ENCODE results near the gene KCTD19.

Gene KCTD19

GRCh38 chr16:67254801-67255552 is 71.6 kb downstream of the KCTD19 start:
- no peaks in the 10 kb centered on the region for H3K36me3 ChIP-seq (ENCODE audit: control insufficient read depth in 5 of 5, insufficient read depth in 5 of 5, low read length in 5 of 5)
- no peaks in the 10 kb centered on the region for H3K9me3 ChIP-seq (ENCODE audit: control insufficient read depth in 5 of 5, low read length in 5 of 5)
- peaks cover 2 to 13% (median 6%) of the 10 kb centered on the region in 5 donors for H3K4me1 ChIP-seq (ENCODE audit: control insufficient read depth in 5 of 5, insufficient read depth in 5 of 5, low read length in 5 of 5)
- peak overlapping the region in 1 of 5 donors; percentile 37 for H3K9ac ChIP-seq (ENCODE audit: low read length in 5 of 5)
- H3K27me3 ChIP-seq (ENCODE audit: control insufficient read depth in 5 of 5, insufficient read depth in 4 of 5, low read length in 5 of 5): no peaks in the 10 kb centered on the region
- H3K27ac ChIP-seq (ENCODE audit: low read depth, low read length): no peak overlapping the region
- no peak overlapping the region for H3K4me3 ChIP-seq (ENCODE audit: low read depth in 1 of 5, low read length in 5 of 5)

GRCh38 chr16:67252609-67253497 is 73.7 kb downstream of the KCTD19 start:
- H3K9ac ChIP-seq (ENCODE audit: low read length in 5 of 5): no peak overlapping the region

GRCh38 chr16:67250045-67250327 is 76.6 kb downstream of the KCTD19 start:
- Histone ChIP-seq H3K4me3 (ENCODE audit: low read depth in 1 of 5, low read length in 5 of 5) (no peak overlapping the region), H3K9ac (ENCODE audit: low read length in 5 of 5) (no peak overlapping the region), H3K27ac (ENCODE audit: low read depth, low read length) (no peak overlapping the region), H3K9me3 (ENCODE audit: control insufficient read depth in 5 of 5, low read length in 5 of 5) (no peaks in the 10 kb centered on the region), H3K36me3 (ENCODE audit: control insufficient read depth in 5 of 5, insufficient read depth in 5 of 5, low read length in 5 of 5) (no peaks in the 10 kb centered on the region), H3K27me3 (ENCODE audit: control insufficient read depth in 5 of 5, insufficient read depth in 4 of 5, low read length in 5 of 5) (peaks cover 0 to 8% (median 0%) of the 10 kb centered on the region in 5 donors), H3K4me1 (ENCODE audit: control insufficient read depth in 5 of 5, insufficient read depth in 5 of 5, low read length in 5 of 5) (peaks cover 12 to 54% (median 48%) of the 10 kb centered on the region in 5 donors)

More at GRCh38 chr16:67252609-67253497, 73.7 kb downstream of the KCTD19 start:
- H3K9me3 ChIP-seq (ENCODE audit: control insufficient read depth in 5 of 5, low read length in 5 of 5): no peaks in the 10 kb centered on the region
- peaks cover 5 to 31% (median 23%) of the 10 kb centered on the region in 5 donors for H3K4me1 ChIP-seq (ENCODE audit: control insufficient read depth in 5 of 5, insufficient read depth in 5 of 5, low read length in 5 of 5)
- H3K4me3 ChIP-seq (ENCODE audit: low read depth in 1 of 5, low read length in 5 of 5): no peak overlapping the region
- peaks cover 0 to 8% (median 0%) of the 10 kb centered on the region in 5 donors for H3K27me3 ChIP-seq (ENCODE audit: control insufficient read depth in 5 of 5, insufficient read depth in 4 of 5, low read length in 5 of 5)
- no peak overlapping the region for H3K27ac ChIP-seq (ENCODE audit: low read depth, low read length)
- H3K36me3 ChIP-seq (ENCODE audit: control insufficient read depth in 5 of 5, insufficient read depth in 5 of 5, low read length in 5 of 5): no peaks in the 10 kb centered on the region

- Histone ChIP-seq H3K9ac (ENCODE audit: low read length in 5 of 5) (peak overlapping the region in 1 of 5 donors; percentile 53), H3K9me3 (ENCODE audit: control insufficient read depth in 5 of 5, low read length in 5 of 5) (no peaks in the 10 kb centered on the region), H3K36me3 (ENCODE audit: control insufficient read depth in 5 of 5, insufficient read depth in 5 of 5, low read length in 5 of 5) (no peaks in the 10 kb centered on the region), H3K27me3 (ENCODE audit: control insufficient read depth in 5 of 5, insufficient read depth in 4 of 5, low read length in 5 of 5) (peaks cover 0 to 8% (median 0%) of the 10 kb centered on the region in 5 donors), H3K4me1 (ENCODE audit: control insufficient read depth in 5 of 5, insufficient read depth in 5 of 5, low read length in 5 of 5) (peaks cover 17 to 60% (median 54%) of the 10 kb centered on the region in 5 donors), H3K27ac (ENCODE audit: low read depth, low read length) (no peak overlapping the region), H3K4me3 (ENCODE audit: low read depth in 1 of 5, low read length in 5 of 5) (peak overlapping the region in 4 of 5 donors; percentile 29 to 91 (median 55))
These were observed 77.1 kb downstream of the KCTD19 start for GRCh38 chr16:67249178-67250044.

GRCh38 chr16:67248401-67249177 is 78.0 kb downstream of the KCTD19 start, which contains the start of gene SLC9A5:
TSS of gene SLC9A5 (plus strand) at chr16:67248979. CDS start at chr16:67249015, 36 bp downstream.
- peaks cover 0 to 8% (median 0%) of the 10 kb centered on the region in 5 donors for H3K27me3 ChIP-seq (ENCODE audit: control insufficient read depth in 5 of 5, insufficient read depth in 4 of 5, low read length in 5 of 5)
- no peaks in the 10 kb centered on the region for H3K36me3 ChIP-seq (ENCODE audit: control insufficient read depth in 5 of 5, insufficient read depth in 5 of 5, low read length in 5 of 5)
- H3K27ac ChIP-seq (ENCODE audit: low read depth, low read length): no peak within 1 kb of the TSS
- H3K4me1 ChIP-seq (ENCODE audit: control insufficient read depth in 5 of 5, insufficient read depth in 5 of 5, low read length in 5 of 5): peaks cover 24 to 67% (median 62%) of the 10 kb centered on the region in 5 donors
- H3K9ac ChIP-seq (ENCODE audit: low read length in 5 of 5): peak within 1 kb of the TSS in 4 of 5 donors; percentile 16 to 62 (median 40)
- H3K9me3 ChIP-seq (ENCODE audit: control insufficient read depth in 5 of 5, low read length in 5 of 5): no peaks in the 10 kb centered on the region
- peak within 1 kb of the TSS; percentile 29 to 91 (median 55) for H3K4me3 ChIP-seq (ENCODE audit: low read depth in 1 of 5, low read length in 5 of 5)

GRCh38 chr16:67248073-67248400 is 78.5 kb downstream of the KCTD19 start:
- H3K9ac ChIP-seq (ENCODE audit: low read length in 5 of 5): peak overlapping the region in 4 of 5 donors; percentile 16 to 62 (median 40)
- peaks cover 26 to 68% (median 68%) of the 10 kb centered on the region in 5 donors for H3K4me1 ChIP-seq (ENCODE audit: control insufficient read depth in 5 of 5, insufficient read depth in 5 of 5, low read length in 5 of 5)
- no peaks in the 10 kb centered on the region for H3K9me3 ChIP-seq (ENCODE audit: control insufficient read depth in 5 of 5, low read length in 5 of 5)
- no peaks in the 10 kb centered on the region for H3K36me3 ChIP-seq (ENCODE audit: control insufficient read depth in 5 of 5, insufficient read depth in 5 of 5, low read length in 5 of 5)
- H3K27me3 ChIP-seq (ENCODE audit: control insufficient read depth in 5 of 5, insufficient read depth in 4 of 5, low read length in 5 of 5): peaks cover 0 to 8% (median 0%) of the 10 kb centered on the region in 5 donors
- H3K27ac ChIP-seq (ENCODE audit: low read depth, low read length): no peak overlapping the region
- H3K4me3 ChIP-seq (ENCODE audit: low read depth in 1 of 5, low read length in 5 of 5): peak overlapping the region; percentile 29 to 91 (median 55)

GRCh38 chr16:67247192-67248072 is 79.1 kb downstream of the KCTD19 start, which contains the start of gene FHOD1:
TSS of gene FHOD1 (minus strand) at chr16:67247481. CDS start at chr16:67247410, 71 bp downstream.
- no peaks in the 10 kb centered on the region for H3K9me3 ChIP-seq (ENCODE audit: control insufficient read depth in 5 of 5, low read length in 5 of 5)
- H3K4me1 ChIP-seq (ENCODE audit: control insufficient read depth in 5 of 5, insufficient read depth in 5 of 5, low read length in 5 of 5): peaks cover 25 to 68% (median 66%) of the 10 kb centered on the region in 5 donors
- peak within 1 kb of the TSS; percentile 48 to 83 (median 81) for H3K9ac ChIP-seq (ENCODE audit: low read length in 5 of 5)
- peaks cover 0 to 8% (median 0%) of the 10 kb centered on the region in 5 donors for H3K27me3 ChIP-seq (ENCODE audit: control insufficient read depth in 5 of 5, insufficient read depth in 4 of 5, low read length in 5 of 5)
- peak within 1 kb of the TSS; percentile 97 for H3K27ac ChIP-seq (ENCODE audit: low read depth, low read length)
- H3K36me3 ChIP-seq (ENCODE audit: control insufficient read depth in 5 of 5, insufficient read depth in 5 of 5, low read length in 5 of 5): no peaks in the 10 kb centered on the region
- peak within 1 kb of the TSS; percentile 66 to 91 (median 85) for H3K4me3 ChIP-seq (ENCODE audit: low read depth in 1 of 5, low read length in 5 of 5)

GRCh38 chr16:67246756-67247191 is 79.8 kb downstream of the KCTD19 start:
- Histone ChIP-seq H3K4me1 (ENCODE audit: control insufficient read depth in 5 of 5, insufficient read depth in 5 of 5, low read length in 5 of 5) (peaks cover 28 to 73% (median 71%) of the 10 kb centered on the region in 5 donors), H3K36me3 (ENCODE audit: control insufficient read depth in 5 of 5, insufficient read depth in 5 of 5, low read length in 5 of 5) (no peaks in the 10 kb centered on the region), H3K4me3 (ENCODE audit: low read depth in 1 of 5, low read length in 5 of 5) (peak overlapping the region; percentile 62 to 91 (median 85)), H3K27me3 (ENCODE audit: control insufficient read depth in 5 of 5, insufficient read depth in 4 of 5, low read length in 5 of 5) (peaks cover 0 to 8% (median 0%) of the 10 kb centered on the region in 5 donors), H3K9me3 (ENCODE audit: control insufficient read depth in 5 of 5, low read length in 5 of 5) (no peaks in the 10 kb centered on the region), H3K27ac (ENCODE audit: low read depth, low read length) (peak overlapping the region; percentile 97), H3K9ac (ENCODE audit: low read length in 5 of 5) (peak overlapping the region; percentile 48 to 83 (median 81))

Data from subcutaneous abdominal adipose tissue (tissue), 5 donors.